Endothelial cell of umbilical vein (primary cell): ENCODE results near the gene KLHL36.

Experiments
- EZH2 ChIP-seq: IDR thresholded peaks from 2 replicates; pipeline ENCODE4 v1.6.1; 2012; ENCODE audit warnings: borderline replicate concordance, low read depth, mild to moderate bottlenecking, moderate library complexity, low read length, inconsistent platforms; ENCODE audit not compliant: severe bottlenecking
- FOS ChIP-seq: IDR thresholded peaks from 2 replicates; pipeline ENCODE4 v1.6.1; 2011; ENCODE audit warnings: mild to moderate bottlenecking, low read length, moderate library complexity, borderline replicate concordance; ENCODE audit not compliant: insufficient read depth
- MAX ChIP-seq: IDR thresholded peaks from 2 replicates; pipeline ENCODE4 v1.6.1; 2011; ENCODE audit not compliant: insufficient read depth, insufficient read length
- POLR2A ChIP-seq: IDR thresholded peaks from 2 replicates; pipeline ENCODE4 v1.6.1; 2012; ENCODE audit warnings: low read depth, mild to moderate bottlenecking, control low read depth, low read length
- POLR2AphosphoS5 ChIP-seq: IDR thresholded peaks from 2 replicates; pipeline ENCODE4 v1.6.1; 2012; ENCODE audit warnings: low read depth, mild to moderate bottlenecking, control low read depth, low read length, moderate library complexity; ENCODE audit not compliant: insufficient read depth
- TF ChIP-seq, protein P1 (sequence below), 2 donors: IDR thresholded peaks; 1 replicate in 1 of 2; 2 replicates in 1 of 2; pipeline ENCODE4 v1.5.1; 2011; ENCODE audit warnings: low read length in 2 of 2, mild to moderate bottlenecking in 2 of 2, moderate library complexity in 2 of 2, control low read depth in 1 of 2, inconsistent platforms in 1 of 2, low read depth in 1 of 2; ENCODE audit not compliant: insufficient read depth in 1 of 2; ENCODE audit errors: extremely low read depth in 1 of 2

GRCh38 chr16:84710686-84711085 is 62.4 kb downstream of the KLHL36 start:
- TF ChIP-seq, protein P1, sequence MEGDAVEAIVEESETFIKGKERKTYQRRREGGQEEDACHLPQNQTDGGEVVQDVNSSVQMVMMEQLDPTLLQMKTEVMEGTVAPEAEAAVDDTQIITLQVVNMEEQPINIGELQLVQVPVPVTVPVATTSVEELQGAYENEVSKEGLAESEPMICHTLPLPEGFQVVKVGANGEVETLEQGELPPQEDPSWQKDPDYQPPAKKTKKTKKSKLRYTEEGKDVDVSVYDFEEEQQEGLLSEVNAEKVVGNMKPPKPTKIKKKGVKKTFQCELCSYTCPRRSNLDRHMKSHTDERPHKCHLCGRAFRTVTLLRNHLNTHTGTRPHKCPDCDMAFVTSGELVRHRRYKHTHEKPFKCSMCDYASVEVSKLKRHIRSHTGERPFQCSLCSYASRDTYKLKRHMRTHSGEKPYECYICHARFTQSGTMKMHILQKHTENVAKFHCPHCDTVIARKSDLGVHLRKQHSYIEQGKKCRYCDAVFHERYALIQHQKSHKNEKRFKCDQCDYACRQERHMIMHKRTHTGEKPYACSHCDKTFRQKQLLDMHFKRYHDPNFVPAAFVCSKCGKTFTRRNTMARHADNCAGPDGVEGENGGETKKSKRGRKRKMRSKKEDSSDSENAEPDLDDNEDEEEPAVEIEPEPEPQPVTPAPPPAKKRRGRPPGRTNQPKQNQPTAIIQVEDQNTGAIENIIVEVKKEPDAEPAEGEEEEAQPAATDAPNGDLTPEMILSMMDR (IDR thresholded peaks at IDR 0.05; ENCODE audit: extremely low read depth in 1 of 2, insufficient read depth in 1 of 2, low read depth in 1 of 2, low read length in 2 of 2), result no peak
- TF ChIP-seq EZH2 (no peak), POLR2A (no peak), MAX (no peak), POLR2AphosphoS5 (no peak), FOS (no peak)
